Measurements from ENCODE around the gene PLXDC2.

Gene PLXDC2

GRCh38 chr10:20233423-20233822 is 417.2 kb downstream of the PLXDC2 start:
- DNase-seq = no peak

GRCh38 chr10:20234579-20234978 is 418.3 kb downstream of the PLXDC2 start:
- no peak for DNase-seq

- no peak for DNase-seq
Observed at GRCh38 chr10:20237091-20237570, 420.9 kb downstream of the PLXDC2 start.

- DNase-seq = no peak
Observed at GRCh38 chr10:20237586-20237985, 421.4 kb downstream of the PLXDC2 start.

- no peak for DNase-seq
Observed at GRCh38 chr10:20240643-20241042, 424.4 kb downstream of the PLXDC2 start.

GRCh38 chr10:20247454-20247853 is 431.2 kb downstream of the PLXDC2 start:
- no peak for DNase-seq

- DNase-seq = no peak
Observed at GRCh38 chr10:20247891-20248708, 431.9 kb downstream of the PLXDC2 start.

- no peak for DNase-seq
Observed at GRCh38 chr10:20254078-20254477, 437.8 kb downstream of the PLXDC2 start.

- DNase-seq = no peak
Observed at GRCh38 chr10:20254497-20254896, 438.3 kb downstream of the PLXDC2 start.

GRCh38 chr10:20256969-20257368 is 440.7 kb downstream of the PLXDC2 start:
- no peak for DNase-seq

GRCh38 chr10:20257422-20257821 is 441.2 kb downstream of the PLXDC2 start:
- DNase-seq = no peak

GRCh38 chr10:20265146-20265545 is 448.9 kb downstream of the PLXDC2 start:
- no peak for DNase-seq

- DNase-seq = no peak
Observed at GRCh38 chr10:20267734-20268133, 451.5 kb downstream of the PLXDC2 start.

GRCh38 chr10:20271490-20271889 is 455.3 kb downstream of the PLXDC2 start:
- DNase-seq = no peak

GRCh38 chr10:20272608-20273007 is 456.4 kb downstream of the PLXDC2 start:
- no peak for DNase-seq

- DNase-seq = no peak
Observed at GRCh38 chr10:20274571-20274970, 458.3 kb downstream of the PLXDC2 start.

- no peak for DNase-seq
Observed at GRCh38 chr10:20276127-20276979, 460.1 kb downstream of the PLXDC2 start.

- no peak for DNase-seq
Observed at GRCh38 chr10:20277820-20278219, 461.6 kb downstream of the PLXDC2 start.

GRCh38 chr10:20281579-20281978 is 465.3 kb downstream of the PLXDC2 start:
- no peak for DNase-seq

GRCh38 chr10:20287586-20287985 is 471.4 kb downstream of the PLXDC2 start:
- DNase-seq = no peak

- no peak for DNase-seq
Observed at GRCh38 chr10:20288060-20288459, 471.8 kb downstream of the PLXDC2 start.

- DNase-seq = no peak
Observed at GRCh38 chr10:20289070-20289828, 473.0 kb downstream of the PLXDC2 start.

GRCh38 chr10:20298417-20298816 is 482.2 kb downstream of the PLXDC2 start:
- DNase-seq = no peak
